ENCODE measurements around the gene SLC17A8. TPM values are rescaled to one million over a fixed set of nuclear protein-coding genes. Genes with fewer than 3 reads are reported as not detected.
"Not testable (repeated sequence)": the region's sequence is repeated elsewhere in the genome, so short reads cannot be mapped to it uniquely, and the experiment has no call there.

Gene SLC17A8
- not detected in 2 replicates for total RNA-seq (2014; rRNA removed; shearing (Covaris generic))

DNA sequence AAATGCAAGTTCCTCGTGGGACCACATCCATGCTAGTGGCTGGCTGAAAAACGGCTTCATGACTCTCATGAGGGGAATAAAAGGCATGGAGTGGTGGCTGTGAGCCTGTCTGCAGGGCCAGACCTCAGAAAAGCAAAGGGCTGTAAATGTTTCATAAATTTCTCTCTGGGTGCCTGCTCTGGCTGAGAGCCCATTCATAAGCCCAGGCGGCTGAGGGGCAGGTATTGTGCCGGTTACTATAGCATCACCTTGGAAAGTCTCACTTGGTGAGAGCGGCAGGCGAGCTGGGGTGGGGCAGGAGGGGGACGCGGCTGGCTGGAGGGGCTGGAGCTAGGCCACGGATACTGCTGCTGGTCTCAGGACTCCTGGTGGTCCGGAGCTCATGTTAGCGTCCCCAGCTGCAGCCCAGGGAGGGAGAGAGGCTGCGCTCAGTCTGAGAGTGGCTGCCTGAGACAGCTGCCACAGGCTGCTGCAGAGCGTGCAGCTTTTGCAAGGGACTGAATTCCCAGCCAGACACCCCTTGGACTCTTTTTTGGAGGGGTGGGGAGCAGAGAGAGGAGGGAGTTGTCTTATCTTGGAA is at the start of gene SLC17A8:
Gene SLC17A8 (plus strand): TSS at position 431 of the 580 bp plus-strand sequence. CDS start 318 bp downstream, outside the sequence.
- DNase-seq (ENCODE audit: low read depth) = no peak

DNA sequence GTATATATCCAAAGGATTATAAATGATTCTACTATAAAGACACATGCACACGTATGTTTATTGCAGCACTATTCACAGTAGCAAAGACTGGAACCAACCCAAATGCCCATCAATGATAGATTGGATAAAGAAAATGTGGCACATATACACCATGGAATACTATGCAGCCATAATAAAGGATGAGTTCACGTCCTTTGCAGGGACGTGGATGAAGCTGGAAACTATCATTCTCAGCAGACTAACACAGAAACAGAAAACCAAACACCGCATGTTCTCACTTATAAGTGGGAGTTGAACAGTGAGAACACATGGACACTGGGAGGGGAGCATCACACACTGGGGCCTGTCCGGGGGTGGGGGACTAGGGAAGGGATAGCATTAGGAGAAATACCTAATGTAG is 48.7 kb upstream of the SLC17A8 start:
- DNase-seq (ENCODE audit: low read depth) = not testable (repeated sequence)

GRCh38 chr12:100311317-100311716 is 45.6 kb upstream of the SLC17A8 start:
- no peak for DNase-seq (ENCODE audit: low read depth)

- no peak for DNase-seq (ENCODE audit: low read depth)
Observed at GRCh38 chr12:100317371-100317770, 39.5 kb upstream of the SLC17A8 start.

DNA sequence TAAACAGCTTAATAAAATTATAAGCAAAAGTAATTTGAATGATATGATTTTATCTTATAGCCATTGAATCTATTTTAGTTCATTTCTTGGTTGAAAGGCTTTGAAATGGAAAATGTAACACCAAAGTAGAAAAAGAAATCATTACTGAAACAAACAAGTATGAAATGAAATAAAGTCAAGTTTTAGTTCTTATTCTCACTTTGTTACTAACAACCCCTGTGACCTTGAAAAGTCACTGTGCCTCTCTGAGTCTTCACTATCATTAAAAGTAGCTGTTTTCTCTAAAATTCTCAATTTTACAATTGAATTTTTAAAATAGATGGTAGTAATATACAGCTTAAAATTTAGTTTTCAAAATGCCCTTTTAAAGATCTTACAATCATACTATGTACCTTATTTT is 32.4 kb upstream of the SLC17A8 start:
- no peak for DNase-seq (ENCODE audit: low read depth)

- no peak for DNase-seq (ENCODE audit: low read depth)
Observed at GRCh38 chr12:100326208-100326607, 30.7 kb upstream of the SLC17A8 start.

DNA sequence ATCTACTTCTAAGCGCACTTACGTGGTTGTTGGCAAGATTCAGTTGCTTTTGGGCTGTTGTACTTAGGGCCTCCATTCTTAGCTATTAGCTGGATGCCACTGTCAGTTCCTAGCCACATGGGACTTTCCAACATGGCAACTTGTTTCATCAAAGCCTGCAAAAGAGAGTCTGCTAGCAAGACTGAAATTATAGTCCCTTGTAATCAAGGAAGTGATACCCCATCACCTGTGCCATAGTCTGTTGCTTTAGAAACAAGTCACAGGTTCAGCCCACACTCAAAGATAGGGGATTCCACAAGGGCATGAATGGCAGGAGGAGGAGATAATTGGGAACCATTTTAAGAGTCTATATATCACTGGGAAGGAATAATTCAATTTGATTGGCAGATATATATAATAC is 27.1 kb upstream of the SLC17A8 start:
- no peak for DNase-seq (ENCODE audit: low read depth)

DNA sequence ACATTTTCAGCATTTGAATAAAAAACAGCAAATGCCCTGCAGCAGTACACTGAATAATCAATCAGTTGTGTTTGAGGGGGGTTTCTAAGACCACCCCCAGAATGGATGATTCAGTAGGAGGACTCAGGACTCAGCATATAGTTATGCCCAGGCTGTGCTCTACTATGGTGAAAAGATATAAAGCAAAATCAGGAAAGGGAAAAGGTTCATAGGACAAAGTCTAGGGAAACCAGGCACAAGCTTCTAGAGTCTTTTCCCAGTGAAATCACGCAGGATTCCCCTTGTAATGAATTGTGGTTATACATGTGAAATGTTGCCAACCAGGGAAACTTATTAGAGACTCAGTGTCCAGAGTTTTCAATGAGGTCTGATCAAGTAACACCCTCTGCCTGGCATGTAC is 25.0 kb upstream of the SLC17A8 start:
- DNase-seq (ENCODE audit: low read depth) = no peak

GRCh38 chr12:100332852-100333251 is 24.0 kb upstream of the SLC17A8 start:
- DNase-seq (ENCODE audit: low read depth) = no peak

GRCh38 chr12:100337299-100337698 is 19.6 kb upstream of the SLC17A8 start:
- DNase-seq (ENCODE audit: low read depth) = no peak

DNA sequence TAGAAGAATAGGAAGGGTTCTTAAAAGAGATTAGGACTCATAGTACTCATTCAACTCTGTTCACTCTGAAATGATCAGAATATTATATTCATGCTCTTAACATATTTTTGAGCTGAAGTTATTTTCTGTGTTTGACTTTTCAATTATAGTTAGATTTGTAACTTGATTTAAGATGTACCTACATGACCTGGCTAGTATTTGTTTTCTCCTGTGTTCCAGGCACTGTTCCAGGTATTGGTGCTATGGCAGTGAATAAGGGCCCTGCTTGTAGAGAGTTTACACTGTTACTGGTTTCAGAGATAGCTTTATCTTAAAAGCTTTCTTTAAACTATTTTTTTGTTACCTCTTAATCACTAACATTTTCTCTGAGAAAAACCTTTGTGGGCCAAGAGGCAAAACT is 19.1 kb upstream of the SLC17A8 start:
- no peak for DNase-seq (ENCODE audit: low read depth)

GRCh38 chr12:100339071-100339470 is 17.8 kb upstream of the SLC17A8 start:
- no peak for DNase-seq (ENCODE audit: low read depth)

GRCh38 chr12:100342897-100343296 is 14.0 kb upstream of the SLC17A8 start:
- not testable (repeated sequence) for DNase-seq (ENCODE audit: low read depth)

DNA sequence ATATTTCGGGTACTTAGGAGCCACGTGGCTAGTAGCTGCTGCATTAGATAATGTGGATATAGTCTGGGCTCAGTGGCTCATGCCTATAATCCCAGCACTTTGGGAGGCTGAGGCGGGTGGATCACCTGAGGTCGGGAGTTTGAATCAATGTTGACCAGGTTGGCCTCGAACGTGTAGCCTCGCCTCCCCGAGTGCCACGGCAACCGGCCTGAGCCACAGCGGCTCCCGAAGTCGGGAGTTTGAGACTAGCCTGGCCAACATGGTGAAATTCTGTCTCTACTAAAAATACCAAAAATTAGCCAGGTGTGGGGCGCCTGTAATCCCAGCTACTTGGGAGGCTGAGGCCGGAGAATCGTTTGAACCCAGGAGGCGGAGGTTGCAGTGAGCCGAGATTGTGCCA is 12.5 kb upstream of the SLC17A8 start:
- DNase-seq (ENCODE audit: low read depth) = not testable (repeated sequence)

- no peak for DNase-seq (ENCODE audit: low read depth)
Observed at GRCh38 chr12:100345020-100345767, 11.7 kb upstream of the SLC17A8 start.

DNA sequence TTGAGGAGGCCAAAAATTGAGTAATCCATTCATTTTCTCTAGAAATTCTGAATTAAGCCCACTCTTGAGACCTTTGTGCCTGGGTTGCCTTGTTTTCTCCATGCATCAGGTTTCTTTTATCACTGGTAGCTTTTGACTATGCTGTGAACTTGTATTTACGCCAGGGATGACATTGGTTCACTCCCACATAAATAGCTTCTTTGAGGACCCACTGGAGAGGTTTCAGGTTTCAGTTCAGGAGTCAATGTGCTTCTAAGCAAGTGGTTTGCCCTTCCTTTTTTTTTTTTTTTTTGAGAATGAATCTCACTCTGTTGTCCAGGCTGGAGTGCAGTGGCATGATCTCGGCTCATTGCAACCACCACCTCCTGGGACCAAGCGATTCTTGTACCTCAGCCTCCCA is 10.2 kb upstream of the SLC17A8 start:
- DNase-seq (ENCODE audit: low read depth) = peak; percentile 33

DNA sequence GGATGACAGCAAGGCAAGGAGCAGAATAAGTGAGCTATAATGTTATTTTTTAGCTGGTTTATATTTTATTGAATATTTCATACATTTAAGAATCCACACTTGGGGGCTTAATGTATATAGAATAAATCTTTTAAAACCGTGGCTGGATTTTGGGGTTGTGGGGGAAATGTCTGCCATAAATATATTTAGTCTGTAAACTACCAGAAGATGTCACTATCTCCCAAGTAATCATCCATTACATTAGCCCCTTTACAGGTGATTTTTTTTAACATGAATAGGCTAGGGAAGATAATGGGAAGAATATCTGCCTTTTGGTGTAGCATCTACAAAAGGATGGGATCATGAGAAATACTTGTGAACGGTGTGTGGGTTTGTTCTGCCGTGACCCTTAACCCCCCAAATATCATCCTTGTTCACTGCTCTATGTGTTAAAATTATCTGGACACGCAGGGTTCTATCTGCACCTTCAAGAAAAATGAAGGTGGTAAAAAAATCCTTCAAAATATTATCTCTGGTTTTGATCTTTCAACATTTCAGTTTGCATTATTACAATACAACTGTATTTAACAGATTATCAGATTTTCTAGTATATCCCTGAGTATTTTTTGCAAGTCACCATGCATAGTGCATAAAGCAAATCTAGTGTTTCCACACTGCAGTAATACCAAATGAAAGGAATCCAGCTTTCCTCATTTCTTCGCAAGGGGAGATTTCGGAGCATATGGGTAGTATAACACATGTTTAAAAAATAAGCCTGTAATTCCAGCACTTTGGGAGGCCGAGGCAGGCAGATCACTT is 8.0 kb upstream of the SLC17A8 start:
- peak; percentile 27 for DNase-seq (ENCODE audit: low read depth)

DNA sequence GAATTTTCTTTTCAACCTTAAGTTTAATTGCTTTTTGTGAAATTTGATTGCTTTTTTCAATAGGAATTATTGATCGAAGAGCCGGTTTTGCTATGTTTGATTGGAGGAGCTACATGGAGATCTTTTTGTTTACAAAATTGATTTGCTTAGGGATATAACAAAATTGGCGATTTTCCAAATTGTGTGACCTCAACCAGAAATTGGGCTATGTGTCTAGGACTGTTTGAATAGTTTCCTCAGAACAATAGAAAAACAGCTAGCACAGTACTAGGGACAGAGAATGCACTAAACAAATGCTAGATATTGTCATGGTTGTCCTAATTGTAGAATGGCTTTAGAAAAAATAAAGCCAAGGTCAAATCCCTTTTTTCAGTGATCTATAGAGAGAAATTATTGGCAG is 2.4 kb downstream of the SLC17A8 start:
- no peak for DNase-seq (ENCODE audit: low read depth)

DNA sequence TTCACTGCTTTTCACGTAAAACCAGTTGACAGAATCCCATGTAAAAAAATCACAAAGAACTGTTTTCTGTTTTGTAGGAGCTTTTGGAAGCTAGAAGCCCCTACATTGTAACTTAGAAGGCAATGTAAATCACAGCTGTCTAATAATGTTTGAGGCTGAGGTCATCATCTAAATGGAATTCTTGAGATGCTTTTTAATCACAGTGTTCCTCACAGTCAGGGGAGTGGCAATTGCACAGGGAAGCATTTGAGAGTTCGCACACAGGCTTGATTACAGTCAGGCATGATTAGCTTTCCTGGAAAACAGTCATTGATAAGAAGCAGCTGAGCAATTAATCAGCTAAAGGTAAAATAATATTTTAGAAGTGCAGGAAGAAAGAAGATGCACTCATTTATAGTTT is 2.9 kb downstream of the SLC17A8 start:
- no peak for DNase-seq (ENCODE audit: low read depth)

GRCh38 chr12:100360450-100360849 is 3.6 kb downstream of the SLC17A8 start:
- DNase-seq (ENCODE audit: low read depth) = no peak

DNA sequence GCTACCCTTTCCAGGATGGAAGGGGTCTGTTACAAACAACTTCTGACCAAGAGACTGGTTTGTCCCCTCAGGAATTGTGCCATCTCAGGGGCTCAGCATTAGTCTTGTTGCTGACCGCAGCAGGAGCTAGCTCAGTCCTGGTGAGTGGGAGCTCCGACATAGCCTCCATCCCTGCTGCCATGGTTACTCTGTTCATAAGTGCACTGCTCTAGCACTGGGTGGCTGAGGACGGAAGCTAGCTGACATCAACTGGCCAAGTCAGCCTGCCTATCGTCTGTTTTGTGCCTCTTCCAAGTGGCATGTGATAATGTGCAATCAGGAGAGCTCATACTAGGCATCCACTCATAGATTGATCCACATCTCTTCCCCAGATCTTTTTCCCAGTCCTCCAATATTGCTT is 7.5 kb downstream of the SLC17A8 start:
- no peak for DNase-seq (ENCODE audit: low read depth)

DNA sequence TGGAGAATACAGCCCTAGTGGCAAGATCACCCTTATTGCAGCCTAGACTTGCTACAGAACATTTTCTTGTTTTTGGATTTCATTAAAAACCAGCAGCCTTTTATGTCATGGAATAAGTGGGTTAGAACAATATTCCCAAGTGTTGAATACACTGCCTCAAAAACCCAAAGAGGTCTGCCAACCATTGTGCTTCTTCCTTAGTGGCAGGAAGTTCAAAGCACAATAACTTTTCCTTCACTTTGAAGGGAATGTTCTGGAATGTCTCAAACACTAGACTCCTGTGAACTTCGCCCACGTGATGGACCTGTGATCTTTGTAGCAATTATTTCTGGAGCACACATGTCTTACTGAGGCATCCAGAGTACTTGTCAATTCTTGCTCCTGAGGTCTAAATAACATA is 8.5 kb downstream of the SLC17A8 start:
- no peak for DNase-seq (ENCODE audit: low read depth)

DNA sequence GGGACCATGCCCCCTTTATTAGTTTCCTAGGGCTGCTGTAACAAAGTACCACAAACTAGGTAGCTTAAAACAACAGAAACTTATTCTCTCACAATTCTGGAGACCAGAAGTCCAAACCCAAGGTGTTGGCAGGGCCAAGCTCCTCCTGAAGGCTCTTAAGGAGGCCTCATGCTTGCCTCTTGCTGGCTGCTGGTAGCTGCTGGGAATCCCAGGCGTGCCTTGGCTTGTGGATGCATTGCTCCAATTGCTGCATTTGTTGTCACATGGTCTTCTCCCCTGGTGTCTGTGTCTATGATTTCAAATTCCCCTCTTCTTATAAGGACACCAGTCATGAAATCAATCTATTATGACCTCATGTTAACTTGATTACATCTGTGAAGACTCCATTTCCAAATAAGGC is 11.2 kb downstream of the SLC17A8 start:
- no peak for DNase-seq (ENCODE audit: low read depth)
